ENCODE data around the gene AOPEP.

AOPEP gene

GRCh38 chr9:95079461-95079860 lies 353.0 kb downstream of the AOPEP start:
- Histone ChIP-seq H3K27me3 (ENCODE audit: control insufficient read depth, insufficient read depth, low read length) (no peaks in the 10 kb centered on the region), H3K36me3 (ENCODE audit: control insufficient read depth, insufficient read depth, low read length) (peaks cover 19% of the 10 kb centered on the region), H3K9me3 (ENCODE audit: control insufficient read depth, low read length) (no peaks in the 10 kb centered on the region), H3K4me3 (ENCODE audit: low read length) (no peak overlapping the region), H3K4me1 (ENCODE audit: control insufficient read depth, insufficient read depth, low read length) (peaks cover 39% of the 10 kb centered on the region), H3K9ac (ENCODE audit: low read length) (no peak overlapping the region)

GRCh38 chr9:95080961-95081647 lies 354.6 kb downstream of the AOPEP start:
- Histone ChIP-seq H3K9me3 (ENCODE audit: control insufficient read depth, low read length) (no peaks in the 10 kb centered on the region), H3K4me1 (ENCODE audit: control insufficient read depth, insufficient read depth, low read length) (peaks cover 44% of the 10 kb centered on the region), H3K27me3 (ENCODE audit: control insufficient read depth, insufficient read depth, low read length) (no peaks in the 10 kb centered on the region), H3K4me3 (ENCODE audit: low read length) (no peak overlapping the region), H3K36me3 (ENCODE audit: control insufficient read depth, insufficient read depth, low read length) (peaks cover 19% of the 10 kb centered on the region), H3K9ac (ENCODE audit: low read length) (no peak overlapping the region)

- Histone ChIP-seq H3K9ac (ENCODE audit: low read length) (no peak overlapping the region), H3K4me1 (ENCODE audit: control insufficient read depth, insufficient read depth, low read length) (peaks cover 43% of the 10 kb centered on the region), H3K9me3 (ENCODE audit: control insufficient read depth, low read length) (no peaks in the 10 kb centered on the region), H3K4me3 (ENCODE audit: low read length) (no peak overlapping the region), H3K36me3 (ENCODE audit: control insufficient read depth, insufficient read depth, low read length) (peaks cover 19% of the 10 kb centered on the region), H3K27me3 (ENCODE audit: control insufficient read depth, insufficient read depth, low read length) (no peaks in the 10 kb centered on the region)
Observed at GRCh38 chr9:95081998-95082397, 355.5 kb downstream of the AOPEP start.

GRCh38 chr9:95082401-95083084 lies 356.0 kb downstream of the AOPEP start:
- Histone ChIP-seq H3K27me3 (ENCODE audit: control insufficient read depth, insufficient read depth, low read length) (no peaks in the 10 kb centered on the region), H3K9me3 (ENCODE audit: control insufficient read depth, low read length) (no peaks in the 10 kb centered on the region), H3K9ac (ENCODE audit: low read length) (no peak overlapping the region), H3K4me3 (ENCODE audit: low read length) (no peak overlapping the region), H3K4me1 (ENCODE audit: control insufficient read depth, insufficient read depth, low read length) (peaks cover 40% of the 10 kb centered on the region), H3K36me3 (ENCODE audit: control insufficient read depth, insufficient read depth, low read length) (peaks cover 19% of the 10 kb centered on the region)

- Histone ChIP-seq H3K9ac (ENCODE audit: low read length) (no peak overlapping the region), H3K4me1 (ENCODE audit: control insufficient read depth, insufficient read depth, low read length) (peaks cover 38% of the 10 kb centered on the region), H3K9me3 (ENCODE audit: control insufficient read depth, low read length) (no peaks in the 10 kb centered on the region), H3K27me3 (ENCODE audit: control insufficient read depth, insufficient read depth, low read length) (no peaks in the 10 kb centered on the region), H3K4me3 (ENCODE audit: low read length) (no peak overlapping the region), H3K36me3 (ENCODE audit: control insufficient read depth, insufficient read depth, low read length) (peaks cover 19% of the 10 kb centered on the region)
Observed at GRCh38 chr9:95083086-95083768, 356.7 kb downstream of the AOPEP start.

- Histone ChIP-seq H3K9me3 (ENCODE audit: control insufficient read depth, low read length) (no peaks in the 10 kb centered on the region), H3K9ac (ENCODE audit: low read length) (no peak overlapping the region), H3K4me1 (ENCODE audit: control insufficient read depth, insufficient read depth, low read length) (peaks cover 30% of the 10 kb centered on the region), H3K27me3 (ENCODE audit: control insufficient read depth, insufficient read depth, low read length) (no peaks in the 10 kb centered on the region), H3K36me3 (ENCODE audit: control insufficient read depth, insufficient read depth, low read length) (peaks cover 19% of the 10 kb centered on the region), H3K4me3 (ENCODE audit: low read length) (no peak overlapping the region)
Observed at GRCh38 chr9:95084254-95084934, 357.9 kb downstream of the AOPEP start.

GRCh38 chr9:95085036-95085770 lies 358.7 kb downstream of the AOPEP start:
- H3K27me3 ChIP-seq (ENCODE audit: control insufficient read depth, insufficient read depth, low read length) = no peaks in the 10 kb centered on the region
- H3K9ac ChIP-seq (ENCODE audit: low read length) = no peak overlapping the region
- H3K9me3 ChIP-seq (ENCODE audit: control insufficient read depth, low read length) = no peaks in the 10 kb centered on the region
- peaks cover 36% of the 10 kb centered on the region for H3K4me1 ChIP-seq (ENCODE audit: control insufficient read depth, insufficient read depth, low read length)
- no peak overlapping the region for H3K4me3 ChIP-seq (ENCODE audit: low read length)
- H3K36me3 ChIP-seq (ENCODE audit: control insufficient read depth, insufficient read depth, low read length) = peaks cover 19% of the 10 kb centered on the region

GRCh38 chr9:95085861-95086563 lies 359.5 kb downstream of the AOPEP start:
- Histone ChIP-seq H3K36me3 (ENCODE audit: control insufficient read depth, insufficient read depth, low read length) (peaks cover 19% of the 10 kb centered on the region), H3K4me1 (ENCODE audit: control insufficient read depth, insufficient read depth, low read length) (peaks cover 44% of the 10 kb centered on the region), H3K9me3 (ENCODE audit: control insufficient read depth, low read length) (no peaks in the 10 kb centered on the region), H3K27me3 (ENCODE audit: control insufficient read depth, insufficient read depth, low read length) (no peaks in the 10 kb centered on the region), H3K4me3 (ENCODE audit: low read length) (no peak overlapping the region), H3K9ac (ENCODE audit: low read length) (no peak overlapping the region)

- Histone ChIP-seq H3K4me1 (ENCODE audit: control insufficient read depth, insufficient read depth, low read length) (peaks cover 49% of the 10 kb centered on the region), H3K36me3 (ENCODE audit: control insufficient read depth, insufficient read depth, low read length) (peaks cover 19% of the 10 kb centered on the region), H3K9me3 (ENCODE audit: control insufficient read depth, low read length) (no peaks in the 10 kb centered on the region), H3K9ac (ENCODE audit: low read length) (no peak overlapping the region), H3K27me3 (ENCODE audit: control insufficient read depth, insufficient read depth, low read length) (no peaks in the 10 kb centered on the region), H3K4me3 (ENCODE audit: low read length) (no peak overlapping the region)
Observed at GRCh38 chr9:95086564-95086955, 360.1 kb downstream of the AOPEP start.

GRCh38 chr9:95087659-95088242 lies 361.3 kb downstream of the AOPEP start:
- no peaks in the 10 kb centered on the region for H3K9me3 ChIP-seq (ENCODE audit: control insufficient read depth, low read length)
- H3K4me1 ChIP-seq (ENCODE audit: control insufficient read depth, insufficient read depth, low read length) = peaks cover 61% of the 10 kb centered on the region
- H3K4me3 ChIP-seq (ENCODE audit: low read length) = no peak overlapping the region
- peaks cover 8% of the 10 kb centered on the region for H3K36me3 ChIP-seq (ENCODE audit: control insufficient read depth, insufficient read depth, low read length)
- no peak overlapping the region for H3K9ac ChIP-seq (ENCODE audit: low read length)
- no peaks in the 10 kb centered on the region for H3K27me3 ChIP-seq (ENCODE audit: control insufficient read depth, insufficient read depth, low read length)
